ENCODE results near the gene TTLL11.
"Not testable (repeated sequence)": the region's sequence is repeated elsewhere in the genome, so short reads cannot be mapped to it uniquely, and the experiment has no call there.

TTLL11 gene

DNA sequence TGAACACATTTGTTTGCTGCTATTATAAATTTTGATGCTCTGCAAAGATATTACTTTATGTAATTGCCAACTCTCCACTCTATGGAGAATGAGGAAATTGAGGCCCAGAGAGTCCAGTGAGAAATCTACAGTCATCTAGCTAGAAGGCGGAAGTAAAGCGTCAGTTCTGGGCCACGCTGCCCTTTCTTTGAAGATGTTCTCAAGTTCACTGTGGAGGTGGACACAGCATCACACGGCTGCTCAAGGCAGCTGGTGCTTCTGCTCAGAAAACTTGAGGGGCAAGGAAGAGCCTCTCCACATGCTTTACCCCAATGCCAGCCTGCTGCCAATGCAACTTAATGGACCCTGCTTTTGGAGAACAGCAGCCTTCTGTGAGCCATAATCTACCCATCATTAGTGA lies 96.3 kb downstream of the TTLL11 start:
- no peak for DNase-seq

DNA sequence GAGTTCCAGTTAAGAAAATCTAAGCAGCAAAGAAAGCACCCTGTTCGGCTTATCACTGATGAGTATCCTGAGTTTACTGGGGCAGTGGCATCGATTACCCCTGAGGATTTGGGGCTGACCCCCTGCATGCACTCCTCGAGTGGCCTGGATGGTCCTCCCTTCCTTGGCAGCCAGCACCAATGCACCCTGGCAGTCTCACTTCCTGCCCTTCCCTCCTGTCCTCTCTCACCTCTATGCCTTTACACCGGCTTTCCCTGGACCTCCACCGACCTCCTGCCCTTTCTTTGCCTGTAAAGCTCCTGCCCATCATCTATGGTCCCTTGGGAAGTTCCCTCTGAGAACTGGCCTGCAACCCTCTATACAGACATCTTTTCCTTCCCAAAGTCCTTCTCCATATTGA lies 97.1 kb downstream of the TTLL11 start:
- DNase-seq: no peak

DNA sequence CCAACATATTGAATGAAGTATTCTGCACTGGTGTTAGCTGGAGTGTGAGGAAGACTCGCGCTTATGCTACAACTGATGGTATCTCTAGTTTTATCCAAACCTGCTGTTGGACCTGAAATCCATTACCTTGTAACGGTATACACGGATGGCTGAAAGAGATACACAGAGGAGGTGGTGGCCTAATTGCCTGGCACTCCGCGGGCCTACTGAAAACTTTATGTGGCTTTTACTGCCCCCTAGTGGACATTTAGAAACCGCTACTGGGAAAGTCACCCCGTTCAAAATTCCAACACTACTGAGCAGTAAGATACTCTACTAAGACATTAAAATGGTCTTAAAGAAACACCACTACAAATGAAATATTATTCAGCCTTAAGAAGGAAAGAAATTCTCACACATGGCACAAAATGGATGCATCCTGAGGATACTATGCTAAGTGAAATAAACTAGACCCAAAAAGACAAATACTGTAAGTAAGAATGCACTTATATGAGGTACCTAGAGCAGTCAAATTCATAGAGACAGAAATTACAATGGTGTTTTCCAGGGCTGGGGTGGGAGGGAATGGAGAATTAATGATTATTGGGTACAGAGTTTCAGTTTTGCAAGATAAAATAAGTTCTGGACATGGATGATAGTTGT lies 100.4 kb downstream of the TTLL11 start:
- peak in 3 of 5 donors; percentile 9 to 55 (median 25) for DNase-seq

DNA sequence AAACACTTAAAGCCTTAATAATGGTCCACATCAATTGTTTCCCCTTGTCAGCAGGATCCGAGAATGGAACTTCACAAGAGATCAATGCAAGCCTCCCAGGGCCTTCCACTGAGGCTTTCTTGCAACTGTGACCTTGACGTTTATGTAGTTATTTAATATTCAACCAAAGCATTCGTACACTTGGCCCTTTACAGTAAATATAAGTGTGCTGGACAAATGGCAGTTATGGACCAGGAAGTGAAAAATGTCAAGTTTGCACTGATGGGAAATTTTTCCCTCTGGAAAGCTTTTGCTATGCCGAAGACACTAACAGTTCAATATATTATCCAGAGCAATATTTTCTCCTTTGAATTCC lies 101.8 kb downstream of the TTLL11 start:
- no peak for DNase-seq

DNA sequence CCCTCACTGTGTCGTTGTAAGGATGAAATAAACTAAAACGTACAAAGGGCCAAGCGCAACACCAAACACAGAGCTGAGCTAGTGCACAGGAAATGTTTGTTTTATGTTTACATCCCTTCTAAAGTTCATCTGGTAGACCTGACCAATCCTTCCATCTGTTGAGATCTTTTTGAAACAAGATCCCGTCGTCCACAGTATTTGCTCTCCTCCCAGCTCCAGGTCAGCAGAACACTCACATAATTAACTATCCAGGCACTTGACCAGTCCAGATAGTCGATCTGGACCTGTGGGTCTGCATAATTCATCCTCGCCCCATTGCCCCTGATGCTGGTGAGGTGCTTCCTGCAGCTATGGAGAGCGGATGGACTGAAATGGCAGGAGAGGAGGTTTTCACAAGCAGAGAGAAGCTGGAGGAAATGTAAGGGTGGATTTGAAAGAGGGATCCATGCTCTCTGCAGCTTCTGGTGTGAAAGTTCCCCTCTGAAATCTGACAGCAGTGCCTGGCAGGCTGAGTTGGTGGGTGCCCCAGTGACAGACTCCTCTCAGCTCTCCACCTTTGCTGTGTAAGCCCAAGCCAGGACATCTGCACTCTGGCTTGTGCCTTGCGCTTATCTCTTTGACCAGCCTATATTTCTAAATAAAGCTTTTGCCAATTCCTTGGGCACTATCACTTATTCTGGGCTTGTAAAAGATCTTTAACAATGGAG lies 102.4 kb downstream of the TTLL11 start:
- DNase-seq: no peak

DNA sequence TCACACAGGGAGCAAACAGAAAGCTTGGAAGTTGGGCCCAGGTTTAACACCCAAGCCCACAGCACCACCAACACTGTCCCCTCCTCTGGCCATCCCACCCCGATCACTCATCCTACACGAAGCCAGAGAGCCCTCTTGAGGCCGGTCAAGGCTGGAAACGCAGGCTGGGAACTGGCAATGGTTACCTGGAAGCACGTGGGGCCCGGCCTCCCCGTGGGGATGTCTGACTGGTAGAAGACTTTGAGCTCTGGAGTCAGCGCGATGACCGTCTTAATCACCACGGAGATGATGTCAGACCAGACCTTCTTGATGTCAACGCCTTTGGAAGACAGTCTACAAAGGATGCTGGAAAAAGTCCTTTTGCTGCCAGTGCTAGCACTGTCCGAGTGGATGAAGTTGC lies 104.1 kb downstream of the TTLL11 start:
- no peak for DNase-seq

DNA sequence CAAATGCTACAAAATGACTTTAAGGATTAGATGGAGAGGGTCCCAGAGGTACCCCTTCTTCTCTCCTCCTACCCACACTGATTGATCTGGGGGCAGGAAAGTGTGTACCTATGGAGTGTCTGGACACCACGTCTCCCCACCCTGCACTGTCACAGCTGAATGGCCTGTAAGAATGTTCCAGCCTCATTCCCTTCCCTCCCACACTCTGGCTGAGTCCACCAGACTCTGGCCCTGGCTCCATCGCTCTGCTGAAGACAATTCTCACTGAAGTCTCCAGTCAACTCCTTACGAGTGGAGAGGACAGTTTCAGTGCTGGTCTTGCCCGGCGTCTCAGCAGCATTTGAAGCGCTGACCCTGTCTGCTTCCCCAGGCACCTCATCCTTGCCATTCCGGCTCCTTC lies 105.8 kb downstream of the TTLL11 start:
- DNase-seq: no peak

DNA sequence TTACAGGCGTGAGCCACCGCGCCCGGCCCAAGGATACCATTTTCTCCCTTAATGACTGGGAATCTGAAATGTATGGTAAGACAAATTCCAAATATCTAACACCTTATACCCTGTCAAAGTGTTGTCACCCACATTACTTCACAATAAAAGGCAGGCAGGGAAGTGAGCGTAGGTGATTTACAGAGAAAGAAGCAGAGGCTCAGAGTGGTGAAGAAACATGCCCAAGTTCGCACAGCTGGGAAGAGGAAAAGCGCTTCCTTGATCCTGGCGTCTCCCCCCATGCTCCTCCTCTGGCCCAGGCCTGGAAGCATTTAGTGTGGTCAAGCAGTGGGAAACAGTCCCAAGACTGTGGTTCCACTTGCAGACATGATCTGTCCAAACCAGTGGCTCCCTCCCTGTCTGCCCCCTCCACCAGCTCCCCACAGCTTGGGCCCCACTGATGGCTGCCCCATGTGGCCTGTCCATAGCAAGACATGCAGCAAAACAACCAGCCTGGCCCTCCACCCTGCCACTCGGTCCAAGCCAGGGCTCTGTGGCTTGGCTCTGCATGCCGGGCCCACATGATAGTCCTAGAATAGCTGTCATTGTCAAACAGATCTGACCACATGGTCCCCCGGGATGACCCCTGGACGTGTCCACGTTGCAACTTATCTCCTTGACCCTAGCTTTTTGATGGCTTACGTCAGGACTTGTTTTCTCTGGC lies 107.2 kb downstream of the TTLL11 start:
- no peak for DNase-seq

DNA sequence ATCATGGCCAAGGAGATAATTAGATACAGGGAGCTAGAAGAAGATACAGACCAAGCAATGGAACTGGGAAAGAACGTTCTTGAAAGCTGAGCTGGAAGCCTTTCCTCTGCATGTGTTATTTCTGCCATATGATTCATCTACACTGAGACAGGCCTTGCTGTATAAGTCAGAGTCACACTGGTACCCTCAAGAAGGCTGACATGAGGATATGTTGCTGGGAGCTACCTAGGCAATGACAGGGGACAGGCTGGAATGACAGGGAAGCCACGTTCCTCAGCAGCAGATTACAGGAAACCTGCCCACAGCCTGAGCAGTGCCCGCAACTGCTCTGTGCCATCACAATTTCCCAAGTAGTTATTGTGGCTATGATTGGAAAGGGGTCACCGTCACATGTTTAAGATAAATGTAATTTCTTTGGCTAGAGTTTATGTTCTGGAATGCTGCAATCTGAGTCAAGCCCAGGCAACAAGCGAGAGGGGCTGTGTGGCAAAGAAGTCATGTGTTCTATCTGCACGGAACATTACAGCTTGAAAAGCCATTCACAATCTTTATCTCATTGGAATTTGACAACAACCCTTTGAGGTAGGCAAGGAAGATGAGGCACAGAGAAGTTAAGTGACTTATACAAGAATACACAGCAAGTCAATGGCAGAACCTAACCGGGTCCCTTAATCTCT lies 108.2 kb downstream of the TTLL11 start:
- DNase-seq: no peak

DNA sequence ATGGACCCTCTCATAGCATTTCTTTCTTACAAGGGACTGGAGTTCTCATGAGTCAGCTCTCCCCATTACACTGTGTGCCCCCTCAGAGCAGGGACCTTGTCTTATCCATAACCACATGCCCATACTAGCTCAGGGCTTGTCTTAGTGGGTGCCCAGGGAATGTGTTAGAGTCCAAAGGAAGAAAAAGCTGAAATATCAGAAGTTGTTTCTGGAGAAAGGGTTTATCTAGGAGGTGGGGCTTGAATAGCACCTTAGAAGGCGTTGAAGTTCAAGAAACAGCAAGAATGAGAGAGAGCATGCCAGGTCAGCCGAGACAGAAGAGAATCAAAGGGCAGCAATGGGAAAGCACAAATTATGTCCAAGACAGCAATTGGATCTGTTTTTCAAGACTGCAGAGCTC lies 109.4 kb downstream of the TTLL11 start:
- DNase-seq: no peak

DNA sequence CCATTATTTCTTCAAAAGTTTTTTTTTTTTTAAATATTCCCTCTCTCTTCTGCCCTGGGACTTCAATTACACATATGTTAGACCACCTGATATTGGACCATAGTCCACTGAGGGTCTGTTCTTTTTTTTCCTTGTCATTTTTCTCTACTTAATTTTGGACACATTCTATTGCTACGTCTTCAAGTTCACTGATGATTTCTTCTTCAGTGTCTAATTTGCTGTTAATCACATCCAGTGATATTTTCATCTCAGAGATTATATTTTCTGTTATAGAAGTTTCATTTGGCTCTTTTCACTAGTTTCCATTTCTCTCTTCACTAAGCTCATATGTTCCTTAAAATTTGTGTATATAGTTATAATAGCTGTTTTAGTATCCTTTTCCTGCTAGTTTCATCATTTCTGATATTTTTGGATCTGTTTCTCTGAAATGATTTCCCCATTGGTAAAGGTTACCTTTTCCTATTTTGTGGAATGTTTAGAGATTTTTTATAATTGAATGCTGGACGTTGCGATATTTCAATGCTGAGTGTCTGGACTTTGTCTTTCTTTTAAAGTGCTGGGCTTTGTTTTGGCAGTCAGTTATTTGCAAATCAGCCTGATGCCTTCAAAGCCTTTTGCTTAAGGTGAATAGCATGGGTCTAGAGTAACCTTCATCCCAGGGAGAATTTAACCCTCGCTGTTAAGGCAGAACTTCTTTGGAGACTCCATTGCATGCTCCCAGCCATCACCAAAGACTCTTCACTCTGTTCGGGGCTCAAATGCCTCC lies 111.8 kb downstream of the TTLL11 start:
- no peak for DNase-seq

DNA sequence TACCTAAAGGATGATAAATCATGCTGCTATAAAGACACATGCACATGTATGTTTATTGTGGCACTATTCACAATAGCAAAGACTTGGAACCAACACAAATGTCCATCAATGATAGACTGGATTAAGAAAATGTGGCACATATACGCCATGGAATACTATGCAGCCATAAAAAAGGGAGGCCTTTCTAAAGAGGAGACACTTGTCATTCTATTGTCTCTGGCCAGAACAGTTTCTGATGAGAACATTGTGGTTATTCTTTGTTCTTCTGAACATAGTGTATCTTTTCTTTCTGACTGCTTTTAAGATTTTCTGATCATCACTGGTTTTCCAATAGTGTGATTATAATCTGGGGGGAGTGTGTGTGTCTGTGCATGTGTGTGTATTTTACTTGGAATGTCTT lies 112.4 kb downstream of the TTLL11 start:
- DNase-seq: not testable (repeated sequence)

DNA sequence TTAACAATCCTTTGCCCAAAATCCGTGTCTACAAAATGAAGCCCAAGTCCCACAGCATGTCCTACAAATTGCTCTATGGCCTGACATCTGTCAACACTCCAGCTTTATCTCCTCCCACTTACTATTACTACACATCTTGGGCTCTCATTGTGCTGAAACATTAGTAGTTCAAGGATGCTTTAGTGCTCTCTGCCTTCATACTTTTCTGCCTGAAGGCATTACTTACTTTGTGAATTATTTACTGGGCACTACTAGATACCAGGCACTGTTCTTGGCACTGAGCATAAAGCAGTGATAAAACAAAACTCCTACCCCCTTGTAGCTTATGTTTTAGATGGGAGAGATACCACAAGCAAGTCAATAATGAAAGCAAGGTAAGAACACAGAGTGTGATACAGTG lies 113.4 kb downstream of the TTLL11 start:
- DNase-seq: no peak

DNA sequence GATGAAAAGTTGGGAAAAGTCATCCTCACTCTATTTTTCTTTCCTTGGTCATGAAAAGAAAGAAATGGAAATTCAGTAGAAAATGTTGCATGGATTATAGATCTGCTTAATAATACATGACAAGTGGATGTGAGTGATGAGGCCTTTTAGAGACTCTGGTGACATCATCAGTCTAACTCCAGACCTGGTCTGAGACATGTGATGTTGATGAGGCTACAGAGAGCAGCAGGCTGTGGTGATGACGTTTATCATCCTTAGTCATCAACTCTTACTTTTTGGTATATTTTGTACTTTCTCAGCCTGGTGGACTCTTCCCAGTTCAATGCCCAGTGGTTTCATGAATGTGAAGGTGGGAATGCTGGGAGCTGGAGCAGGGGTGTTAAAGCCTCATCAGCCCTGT lies 116.4 kb downstream of the TTLL11 start:
- DNase-seq: no peak

DNA sequence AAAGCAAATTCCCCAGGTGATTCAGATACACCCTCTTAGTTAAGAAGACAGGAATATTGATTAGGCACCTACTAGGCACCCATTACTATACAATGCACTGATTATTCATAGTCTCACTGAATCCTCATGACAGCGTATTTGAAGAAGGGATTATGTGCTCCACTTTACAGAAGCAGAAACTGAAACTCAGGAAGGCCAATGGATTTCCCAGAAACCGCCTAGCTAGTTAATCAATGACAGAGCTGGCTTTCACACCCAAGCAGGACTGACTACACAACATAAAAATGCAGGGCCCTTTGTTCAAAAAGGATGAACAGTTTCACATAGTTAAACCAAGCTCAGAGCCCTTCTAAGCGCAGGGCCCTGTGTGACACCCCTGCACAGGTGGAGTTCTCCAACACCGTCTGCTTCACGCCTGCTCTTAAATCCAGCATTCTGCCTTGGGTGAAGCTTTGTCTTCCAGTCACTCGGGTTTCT lies 117.3 kb downstream of the TTLL11 start:
- no peak for DNase-seq

DNA sequence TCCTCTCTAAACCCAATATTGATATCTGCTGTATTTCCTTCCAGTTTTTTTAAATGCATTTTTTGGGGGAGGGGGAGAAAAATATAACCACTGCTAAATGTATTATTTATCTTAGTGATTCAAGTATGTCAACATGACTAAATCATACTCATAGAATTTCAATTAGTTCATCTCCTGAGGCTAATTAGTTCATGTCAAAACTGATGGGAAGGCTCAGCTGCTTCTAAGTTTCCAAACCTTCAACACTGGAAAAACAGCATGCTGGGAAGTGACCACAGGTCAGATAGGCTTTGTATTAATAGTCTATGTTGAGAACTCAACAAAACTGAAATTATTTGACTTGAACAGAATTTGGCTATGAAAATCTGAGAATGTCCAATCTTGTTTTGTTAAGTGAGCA lies 118.7 kb downstream of the TTLL11 start:
- no peak for DNase-seq

DNA sequence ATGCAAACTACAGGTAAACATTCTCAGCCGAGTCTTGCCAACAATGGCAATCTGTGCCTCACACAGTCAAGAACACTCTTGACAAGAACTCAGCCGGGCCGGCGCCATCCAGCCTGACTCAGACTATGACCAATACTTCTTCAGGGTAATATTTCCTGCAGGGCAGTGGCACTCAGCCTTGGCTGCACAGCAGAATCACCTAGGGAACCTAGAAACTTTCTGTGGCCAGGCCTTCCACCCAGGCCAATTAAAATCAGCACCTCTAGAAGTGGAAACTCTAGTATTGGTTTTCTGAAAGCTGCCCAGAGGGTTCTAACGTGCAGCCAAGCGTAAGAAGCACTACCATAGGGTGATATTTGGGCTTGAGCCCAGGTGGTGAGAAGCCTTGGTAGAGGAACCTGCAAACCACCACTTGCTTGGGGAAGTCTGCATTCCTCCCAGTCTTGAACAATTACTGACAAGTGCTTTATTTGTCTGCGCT lies 120.6 kb downstream of the TTLL11 start:
- DNase-seq: no peak

DNA sequence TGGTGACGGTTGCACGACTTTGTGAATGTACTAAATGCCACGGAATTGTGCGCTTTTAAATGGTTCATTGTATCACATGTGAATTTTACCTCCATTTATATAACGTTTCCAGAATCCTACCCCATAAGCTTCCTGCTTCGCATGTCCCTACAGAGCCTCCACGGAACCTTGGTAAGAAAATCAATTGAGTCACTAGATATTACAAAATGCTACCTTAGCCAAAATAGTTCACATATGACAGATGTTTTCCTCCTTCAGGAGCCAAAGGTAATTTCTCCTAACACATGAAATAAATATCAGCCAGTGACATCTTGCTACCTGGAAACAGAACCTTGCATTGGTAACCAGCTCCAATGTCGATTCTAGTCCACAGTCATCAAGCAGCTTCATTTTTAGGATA lies 125.1 kb downstream of the TTLL11 start:
- no peak for DNase-seq

DNA sequence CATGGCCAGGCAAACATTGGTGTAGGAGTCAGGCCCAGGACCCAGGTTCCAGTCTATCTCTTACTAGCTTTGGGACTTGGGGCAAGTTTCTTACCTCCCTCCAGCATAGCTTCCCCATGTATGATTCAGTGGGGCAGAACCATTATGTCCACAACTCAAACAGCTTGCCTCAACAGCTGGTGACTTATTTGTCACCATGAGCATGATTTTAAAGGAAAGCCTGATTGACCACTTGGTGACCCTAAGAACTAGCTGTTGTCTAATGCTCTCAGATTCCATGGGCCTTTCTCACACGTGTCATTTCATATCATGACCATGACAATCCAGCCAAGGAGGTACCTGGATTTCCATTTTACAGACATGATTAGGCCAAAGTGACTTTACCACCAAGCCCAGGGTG lies 126.4 kb downstream of the TTLL11 start:
- no peak for DNase-seq

DNA sequence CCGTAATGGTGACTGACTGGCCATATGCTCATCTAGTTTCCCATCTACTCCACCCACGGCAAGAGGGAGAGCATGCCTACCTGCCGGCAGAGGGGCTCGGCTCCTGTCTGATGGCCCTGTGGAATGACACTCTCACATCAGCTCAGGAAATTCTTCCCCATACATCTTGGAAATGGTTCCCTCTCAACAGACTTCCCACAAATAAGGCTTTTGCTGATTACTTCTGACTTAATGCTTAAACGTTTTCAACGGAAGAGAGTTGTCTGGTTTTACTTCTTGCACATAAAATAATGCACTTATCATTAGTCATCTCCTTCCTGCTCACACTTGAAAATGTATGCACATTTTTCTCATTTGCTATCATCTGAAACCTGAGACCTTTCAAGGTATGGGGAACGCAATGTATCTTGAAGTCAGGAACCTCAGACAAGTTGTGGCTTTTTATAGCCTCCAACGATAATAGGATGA lies 129.5 kb downstream of the TTLL11 start:
- no peak for DNase-seq

DNA sequence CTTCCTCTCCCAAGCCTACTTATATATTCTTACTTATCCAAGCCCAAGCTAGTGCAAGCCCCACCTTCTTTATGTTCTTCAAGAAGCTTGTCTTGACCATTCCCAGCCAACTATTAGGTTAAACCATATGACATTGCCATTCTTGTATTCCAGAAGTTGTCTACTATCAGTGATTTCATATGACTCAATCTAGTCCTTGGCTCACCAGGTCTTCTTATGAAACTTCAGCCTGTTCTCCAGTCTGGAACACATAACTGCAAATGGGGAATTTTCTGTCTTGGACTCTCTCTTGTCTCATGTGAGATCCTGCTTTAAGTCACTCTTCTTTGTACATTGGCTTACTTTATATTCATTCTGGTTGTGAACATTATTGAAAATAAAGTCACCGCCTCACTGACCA lies 130.7 kb downstream of the TTLL11 start:
- no peak for DNase-seq

DNA sequence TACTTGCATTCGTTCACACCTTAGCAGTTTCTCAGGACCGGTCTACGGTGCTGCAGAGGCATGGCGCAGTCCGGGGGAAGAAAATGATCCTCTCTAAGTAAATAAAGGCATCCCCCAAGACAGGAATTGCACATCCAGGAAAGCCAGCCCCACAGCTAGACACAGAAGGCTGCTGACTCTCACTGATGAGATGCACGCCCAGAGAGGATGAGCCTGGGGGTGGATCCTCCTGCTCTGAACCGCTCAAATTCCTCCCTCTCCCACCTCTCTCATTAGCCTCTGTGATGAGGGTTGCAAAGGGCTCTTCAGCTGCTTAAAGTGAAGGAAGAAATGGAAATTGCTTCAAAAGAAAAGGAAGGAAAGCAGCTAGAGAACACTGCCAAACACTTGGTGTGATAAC lies 132.4 kb downstream of the TTLL11 start:
- DNase-seq: no peak

DNA sequence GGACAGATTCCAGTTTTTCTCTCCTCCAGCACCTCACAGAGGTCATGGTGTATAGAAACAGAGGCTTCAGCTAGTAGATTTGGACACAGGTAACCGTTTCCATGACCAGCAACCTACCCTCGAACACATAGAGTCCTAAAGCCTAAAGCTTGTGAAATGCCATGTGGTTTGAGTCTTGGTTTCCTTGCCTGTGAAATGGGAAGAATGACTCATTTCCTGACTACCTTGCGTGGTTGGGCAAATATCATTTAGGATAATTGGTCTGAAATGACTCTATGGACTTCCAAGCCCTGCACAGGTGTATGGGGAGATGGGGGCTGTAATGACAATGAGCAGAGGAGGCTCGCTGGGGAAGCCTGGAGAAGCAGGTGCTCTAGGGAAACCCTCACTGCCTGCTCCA lies 134.6 kb downstream of the TTLL11 start:
- no peak for DNase-seq
